ENCODE results near the gene MGAT4A.

DNA sequence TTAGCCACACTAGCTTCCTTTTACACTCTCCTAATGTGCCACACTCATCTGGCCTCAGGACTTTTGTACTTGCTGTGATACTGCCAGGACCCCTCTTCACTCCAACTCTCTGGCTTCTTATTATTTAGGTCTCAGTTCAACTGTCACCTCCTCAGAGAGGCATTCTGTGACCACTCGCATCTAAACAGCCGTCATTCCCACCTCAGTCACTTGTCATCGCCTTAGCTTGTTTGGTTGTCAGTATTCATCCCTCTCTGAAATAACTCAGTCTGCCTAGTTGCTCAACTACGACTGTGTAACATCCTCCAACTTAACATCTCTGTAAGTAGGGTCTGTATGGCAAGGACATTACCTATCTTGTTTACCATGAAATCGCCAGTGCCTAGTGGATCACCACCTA, 27.2 kb downstream of the MGAT4A start:
- TF ChIP-seq, protein P1, sequence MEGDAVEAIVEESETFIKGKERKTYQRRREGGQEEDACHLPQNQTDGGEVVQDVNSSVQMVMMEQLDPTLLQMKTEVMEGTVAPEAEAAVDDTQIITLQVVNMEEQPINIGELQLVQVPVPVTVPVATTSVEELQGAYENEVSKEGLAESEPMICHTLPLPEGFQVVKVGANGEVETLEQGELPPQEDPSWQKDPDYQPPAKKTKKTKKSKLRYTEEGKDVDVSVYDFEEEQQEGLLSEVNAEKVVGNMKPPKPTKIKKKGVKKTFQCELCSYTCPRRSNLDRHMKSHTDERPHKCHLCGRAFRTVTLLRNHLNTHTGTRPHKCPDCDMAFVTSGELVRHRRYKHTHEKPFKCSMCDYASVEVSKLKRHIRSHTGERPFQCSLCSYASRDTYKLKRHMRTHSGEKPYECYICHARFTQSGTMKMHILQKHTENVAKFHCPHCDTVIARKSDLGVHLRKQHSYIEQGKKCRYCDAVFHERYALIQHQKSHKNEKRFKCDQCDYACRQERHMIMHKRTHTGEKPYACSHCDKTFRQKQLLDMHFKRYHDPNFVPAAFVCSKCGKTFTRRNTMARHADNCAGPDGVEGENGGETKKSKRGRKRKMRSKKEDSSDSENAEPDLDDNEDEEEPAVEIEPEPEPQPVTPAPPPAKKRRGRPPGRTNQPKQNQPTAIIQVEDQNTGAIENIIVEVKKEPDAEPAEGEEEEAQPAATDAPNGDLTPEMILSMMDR (IDR thresholded peaks at IDR 0.05), result no peak
- no peak for TF ChIP-seq POLR2A (IDR thresholded peaks at IDR 0.05)
